Measurements from ENCODE around the gene ZCCHC7. TPM values are rescaled to one million over a fixed set of nuclear protein-coding genes. Genes with fewer than 3 reads are reported as not detected.

The ZCCHC7 gene
- total and polyA plus RNA-seq, 4 donors, result 3.3 to 9.7 (median 7.6) TPM

- TF ChIP-seq RAD21 (IDR thresholded peaks at IDR 0.05), result no peak
- no peak for TF ChIP-seq TAF1 (conservative IDR thresholded peaks at IDR 0.05)
- TF ChIP-seq GABPA (IDR thresholded peaks at IDR 0.05 in 1 of 2, conservative IDR thresholded peaks at IDR 0.05 in 1 of 2), result no peak
- TF ChIP-seq NR2F2 (IDR thresholded peaks at IDR 0.05), result no peak
- TF ChIP-seq ATF3 (IDR thresholded peaks at IDR 0.05), result no peak
- TF ChIP-seq JUND (IDR thresholded peaks at IDR 0.05), result no peak
- TF ChIP-seq HNF4A (conservative IDR thresholded peaks at IDR 0.05), result no peak
- no peak for TF ChIP-seq RXRA (IDR thresholded peaks at IDR 0.05)
- TF ChIP-seq SP1 (IDR thresholded peaks at IDR 0.05), result no peak
Measured at GRCh38 chr9:37373621-37374020, 253.2 kb downstream of the ZCCHC7 start (continued).

- Histone ChIP-seq H3K9ac (ENCODE audit: low read depth in 1 of 2, low read length in 2 of 2) (no peak overlapping the region), H3K27ac (ENCODE audit: low read depth in 1 of 2, low read length in 2 of 2) (no peak overlapping the region), H3K27me3 (ENCODE audit: control insufficient read depth in 4 of 4, insufficient read depth in 4 of 4, low read length in 3 of 4) (no peaks in the 10 kb centered on the region), H3K4me3 (ENCODE audit: low read depth in 1 of 3, low read length in 3 of 3) (no peak overlapping the region), H3K4me1 (ENCODE audit: control insufficient read depth in 4 of 4, insufficient read depth in 4 of 4, low read length in 3 of 4) (no peaks in the 10 kb centered on the region), H3K36me3 (ENCODE audit: control insufficient read depth in 4 of 4, insufficient read depth in 3 of 4, low read depth in 1 of 4, low read length in 3 of 4) (no peaks in the 10 kb centered on the region), H3K9me3 (ENCODE audit: control insufficient read depth in 4 of 4, low read length in 3 of 4) (no peaks in the 10 kb centered on the region)
- 88% methylated on average over 6 of the region's 6 CpGs for WGBS
- DNase-seq (ENCODE audit: low spot score), result no peak
- TF ChIP-seq YY1 (IDR thresholded peaks at IDR 0.05), result no peak
- TF ChIP-seq RAD21 (IDR thresholded peaks at IDR 0.05), result no peak
- TF ChIP-seq JUND (IDR thresholded peaks at IDR 0.05), result no peak
- TF ChIP-seq MAX (IDR thresholded peaks at IDR 0.05), result no peak
- no peak for TF ChIP-seq REST (IDR thresholded peaks at IDR 0.05)
- TF ChIP-seq ATF3 (IDR thresholded peaks at IDR 0.05), result no peak
- TF ChIP-seq NR2F2 (IDR thresholded peaks at IDR 0.05), result no peak
- TF ChIP-seq EGR1 (IDR thresholded peaks at IDR 0.05; ENCODE audit: low read depth in 2 of 2), result no peak
- TF ChIP-seq FOXA2 (IDR thresholded peaks at IDR 0.05), result no peak
- TF ChIP-seq FOXA1 (IDR thresholded peaks at IDR 0.05), result no peak
Measured at GRCh38 chr9:37374892-37375291, 254.5 kb downstream of the ZCCHC7 start.

GRCh38 chr9:37377688-37378612, 257.6 kb downstream of the ZCCHC7 start:
- DNase-seq (ENCODE audit: low spot score), result no peak
- Histone ChIP-seq H3K27me3 (ENCODE audit: control insufficient read depth in 4 of 4, insufficient read depth in 4 of 4, low read length in 3 of 4) (no peaks in the 10 kb centered on the region), H3K36me3 (ENCODE audit: control insufficient read depth in 4 of 4, insufficient read depth in 3 of 4, low read depth in 1 of 4, low read length in 3 of 4) (no peaks in the 10 kb centered on the region), H3K4me3 (ENCODE audit: low read depth in 1 of 3, low read length in 3 of 3) (no peak overlapping the region), H3K4me1 (ENCODE audit: control insufficient read depth in 4 of 4, insufficient read depth in 4 of 4, low read length in 3 of 4) (no peaks in the 10 kb centered on the region), H3K27ac (ENCODE audit: low read depth in 1 of 2, low read length in 2 of 2) (no peak overlapping the region), H3K9me3 (ENCODE audit: control insufficient read depth in 4 of 4, low read length in 3 of 4) (peaks cover 0 to 2% (median 0%) of the 10 kb centered on the region in 4 donors), H3K9ac (ENCODE audit: low read depth in 1 of 2, low read length in 2 of 2) (no peak overlapping the region)
- TF ChIP-seq CTCF (IDR thresholded peaks at IDR 0.05; ENCODE audit: low read depth, low read length, missing input control), result no peak
- TF ChIP-seq GABPA (IDR thresholded peaks at IDR 0.05 in 1 of 2, conservative IDR thresholded peaks at IDR 0.05 in 1 of 2), result no peak
- no peak for TF ChIP-seq HNF4G (IDR thresholded peaks at IDR 0.05)
- TF ChIP-seq FOXA2 (IDR thresholded peaks at IDR 0.05), result no peak
- TF ChIP-seq RXRA (IDR thresholded peaks at IDR 0.05), result no peak
- no peak for TF ChIP-seq NR2F2 (IDR thresholded peaks at IDR 0.05)
- no peak for TF ChIP-seq YY1 (IDR thresholded peaks at IDR 0.05)
- no peak for TF ChIP-seq FOXA1 (IDR thresholded peaks at IDR 0.05)
- WGBS, result 86% methylated on average over 13 of the region's 13 CpGs
